Large intestine (tissue), 12 donors: ENCODE results near the gene DAZ2. TPM values are rescaled to one million over a fixed set of nuclear protein-coding genes. Genes with fewer than 3 reads are reported as not detected.
"Not testable (repeated sequence)": the region's sequence is repeated elsewhere in the genome, so short reads cannot be mapped to it uniquely, and the experiment has no call there.

Experiments
- DNase-seq, 2 donors: peaks; one replicate each; pipeline versions ENCODE4 v3.0.0 to v3.0.0-alpha.2; 2013
- H3K27ac ChIP-seq: one replicate; pipeline ENCODE4 v1.5.1; 2013; ENCODE audit warnings: low read length
- H3K27me3 ChIP-seq: 2 replicates; pipeline ENCODE4 v1.6.1; 2013; ENCODE audit warnings: low read length; ENCODE audit not compliant: control insufficient read depth, insufficient read depth
- H3K36me3 ChIP-seq: 2 replicates; pipeline ENCODE4 v1.6.1; 2013; ENCODE audit warnings: low read length; ENCODE audit not compliant: control insufficient read depth, insufficient read depth
- H3K4me1 ChIP-seq: one replicate; pipeline ENCODE4 v1.6.1; 2013; ENCODE audit warnings: low read length; ENCODE audit not compliant: control insufficient read depth, insufficient read depth
- H3K4me3 ChIP-seq: one replicate; pipeline ENCODE4 v1.5.1; 2013; ENCODE audit warnings: low read length
- H3K9me3 ChIP-seq: one replicate; pipeline ENCODE4 v1.6.1; 2013; ENCODE audit warnings: mild to moderate bottlenecking, low read depth, low read length, moderate library complexity; ENCODE audit not compliant: control insufficient read depth
- WGBS: methylation state at CpG from one replicate; pipeline ENCODE4 v1.1.5; 2013; ENCODE audit warnings: low lambda C conversion rate; ENCODE audit not compliant: insufficient coverage; 5-methylcytosine and 5-hydroxymethylcytosine counted together
- long read RNA-seq, 11 donors: transcript quantifications; one replicate each; lab custom pipeline, GENCODE V29; 2026
- polyA plus RNA-seq: library from polyadenylated mRNA; unstranded; fragments of 120-200 nt; gene quantifications from one replicate; pipeline ENCODE4 v1.2.1, GENCODE V29; 2013

The DAZ2 gene
- not detected for polyA plus RNA-seq
- long read RNA-seq, donor 1, result 0 reads
- long read RNA-seq, donor 2, result 0 reads
- long read RNA-seq, donor 3, result 0 reads
- long read RNA-seq, donor 4, result 0 reads
- long read RNA-seq, donor 5, result 0 reads
- long read RNA-seq, donor 6, result 0 reads
- long read RNA-seq, donor 7, result 0 reads
- long read RNA-seq, donor 8, result 0 reads
- long read RNA-seq, donor 9, result 0 reads
- long read RNA-seq, donor 10, result 0 reads
- long read RNA-seq, donor 11, result 0 reads

DNA sequence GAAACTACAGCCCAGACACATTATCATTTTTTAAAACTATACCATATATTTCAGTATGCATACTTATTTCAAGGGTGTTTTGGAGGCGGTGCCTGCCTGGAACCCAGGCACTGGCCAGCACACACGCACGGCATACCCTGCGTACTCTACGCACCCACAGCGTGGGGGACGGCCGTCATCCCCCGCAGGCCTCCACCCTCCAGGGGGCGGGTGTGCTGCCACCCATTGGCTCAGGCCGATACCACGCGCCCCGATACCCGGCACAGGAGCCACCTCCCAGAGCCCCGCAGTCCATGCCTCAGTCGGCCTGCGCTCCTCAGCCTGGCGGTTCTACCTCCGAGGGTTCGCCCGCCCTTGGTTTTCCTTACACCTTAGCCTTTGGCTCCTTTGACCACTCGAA, at the start of gene DAZ2:
Gene DAZ2 (plus strand): TSS at position 301 of the 400 bp plus-strand sequence. CDS start 208 bp downstream, outside the sequence.
- H3K4me3 ChIP-seq, H3K27me3 ChIP-seq, DNase-seq, H3K9me3 ChIP-seq, H3K4me1 ChIP-seq, H3K36me3 ChIP-seq, H3K27ac ChIP-seq: not testable (repeated sequence)
- no CpG with 5 or more reads among the region's 23 CpGs for WGBS

DNA sequence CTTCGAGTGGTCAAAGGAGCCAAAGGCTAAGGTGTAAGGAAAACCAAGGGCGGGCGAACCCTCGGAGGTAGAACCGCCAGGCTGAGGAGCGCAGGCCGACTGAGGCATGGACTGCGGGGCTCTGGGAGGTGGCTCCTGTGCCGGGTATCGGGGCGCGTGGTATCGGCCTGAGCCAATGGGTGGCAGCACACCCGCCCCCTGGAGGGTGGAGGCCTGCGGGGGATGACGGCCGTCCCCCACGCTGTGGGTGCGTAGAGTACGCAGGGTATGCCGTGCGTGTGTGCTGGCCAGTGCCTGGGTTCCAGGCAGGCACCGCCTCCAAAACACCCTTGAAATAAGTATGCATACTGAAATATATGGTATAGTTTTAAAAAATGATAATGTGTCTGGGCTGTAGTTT, 20.4 kb upstream of the DAZ2 start, which contains the start of gene DAZ1:
Gene DAZ1 (minus strand): TSS at position 101 of the 400 bp plus-strand sequence. CDS start 208 bp downstream, outside the sequence.
- H3K4me3 ChIP-seq, H3K4me1 ChIP-seq, H3K27ac ChIP-seq, H3K9me3 ChIP-seq, H3K36me3 ChIP-seq, DNase-seq, H3K27me3 ChIP-seq: not testable (repeated sequence)
- no CpG with 5 or more reads among the region's 23 CpGs for WGBS

GRCh38 chrY:23207455-23207854, 11.9 kb upstream of the DAZ2 start:
- not testable (repeated sequence) for DNase-seq, H3K4me1 ChIP-seq, H3K4me3 ChIP-seq, H3K27ac ChIP-seq, H3K36me3 ChIP-seq, H3K27me3 ChIP-seq, H3K9me3 ChIP-seq
- no CpG with 5 or more reads among the region's 4 CpGs for WGBS

- DNase-seq, H3K4me1 ChIP-seq, H3K27ac ChIP-seq, H3K9me3 ChIP-seq, H3K4me3 ChIP-seq, H3K27me3 ChIP-seq, H3K36me3 ChIP-seq: not testable (repeated sequence)
- WGBS, result no CpG with 5 or more reads among the region's 4 CpGs
Measured at GRCh38 chrY:23209802-23210495, 9.4 kb upstream of the DAZ2 start.

GRCh38 chrY:23210681-23211080, 8.7 kb upstream of the DAZ2 start:
- DNase-seq, H3K9me3 ChIP-seq, H3K4me1 ChIP-seq, H3K4me3 ChIP-seq, H3K27me3 ChIP-seq, H3K36me3 ChIP-seq, H3K27ac ChIP-seq: not testable (repeated sequence)
- no CpG with 5 or more reads among the region's 4 CpGs for WGBS

Other genes with a start within 250 kb of the DAZ2 start
- gene BPY2, start 235.3 kb upstream of the DAZ2 start, polyA plus RNA-seq, result not detected
- not detected for gene DAZ1, start 20.5 kb upstream of the DAZ2 start, polyA plus RNA-seq